Skeletal muscle tissue (tissue), 4 donors: Measurements from ENCODE around the gene AXL. TPM values are rescaled to one million over a fixed set of nuclear protein-coding genes. Genes with fewer than 3 reads are reported as not detected.
A peak's percentile ranks its signal among the peaks of the same experiment; 100 is the strongest.

ENCODE experiments used
- H3K27ac ChIP-seq: one replicate; pipeline ENCODE4 v1.7.0; 2013; ENCODE audit warnings: mild to moderate bottlenecking, low read depth, low read length, inconsistent platforms
- H3K27me3 ChIP-seq, 3 donors: one replicate each; pipeline ENCODE4 v1.7.0; 2013; ENCODE audit warnings: low read length in 3 of 3; ENCODE audit not compliant: control insufficient read depth in 3 of 3, insufficient read depth in 3 of 3
- H3K36me3 ChIP-seq, 3 donors: one replicate each; pipeline ENCODE4 v1.7.0; 2013; ENCODE audit warnings: low read length in 3 of 3; ENCODE audit not compliant: control insufficient read depth in 3 of 3, insufficient read depth in 3 of 3
- H3K4me1 ChIP-seq, 3 donors: one replicate each; pipeline ENCODE4 v1.7.0; 2013; ENCODE audit warnings: low read length in 3 of 3, mild to moderate bottlenecking in 3 of 3; ENCODE audit not compliant: control insufficient read depth in 3 of 3, insufficient read depth in 3 of 3
- H3K4me3 ChIP-seq, 3 donors: one replicate each; pipeline ENCODE4 v1.7.0; 2013; ENCODE audit warnings: low read length in 3 of 3
- H3K9ac ChIP-seq, 3 donors: one replicate each; pipeline ENCODE4 v1.7.0; 2013; ENCODE audit warnings: low read length in 3 of 3, mild to moderate bottlenecking in 3 of 3, moderate library complexity in 2 of 3, low read depth in 1 of 3
- H3K9me3 ChIP-seq, 3 donors: one replicate each; pipeline ENCODE4 v1.7.0; 2013; ENCODE audit warnings: low read length in 3 of 3; ENCODE audit not compliant: control insufficient read depth in 3 of 3
- total RNA-seq: library from RNA; depleted of rRNA; stranded (reverse); fragments of >200 nt; gene quantifications from one replicate; pipeline ENCODE4 v1.2.3, GENCODE V29; 2014
- donor health status: Osteomylitis.

AXL gene
- total RNA-seq, 1 donor from 2014 or later, result 35.0 TPM

GRCh38 chr19:41297628-41298347 lies 78.8 kb downstream of the AXL start:
- Histone ChIP-seq H3K4me1 (peaks cover 46 to 49% (median 46%) of the 10 kb centered on the region in 3 donors), H3K27me3 (no peaks in the 10 kb centered on the region), H3K9me3 (no peaks in the 10 kb centered on the region), H3K27ac (peak overlapping the region; percentile 87), H3K9ac (peak overlapping the region; percentile 1 to 59 (median 41)), H3K4me3 (peak overlapping the region in 2 of 3 donors; percentile 8 to 10), H3K36me3 (peaks cover 49 to 69% (median 65%) of the 10 kb centered on the region in 3 donors)

GRCh38 chr19:41298348-41298964 lies 79.4 kb downstream of the AXL start:
- H3K4me3 ChIP-seq, result peak overlapping the region in 2 of 3 donors; percentile 24 to 59
- H3K36me3 ChIP-seq, result peaks cover 49 to 68% (median 65%) of the 10 kb centered on the region in 3 donors
- H3K9me3 ChIP-seq, result no peaks in the 10 kb centered on the region
- peak overlapping the region; percentile 87 for H3K27ac ChIP-seq
- no peaks in the 10 kb centered on the region for H3K27me3 ChIP-seq
- peaks cover 46 to 49% (median 46%) of the 10 kb centered on the region in 3 donors for H3K4me1 ChIP-seq
- H3K9ac ChIP-seq, result peak overlapping the region; percentile 1 to 59 (median 41)

- Histone ChIP-seq H3K27me3 (no peaks in the 10 kb centered on the region), H3K36me3 (peaks cover 49 to 68% (median 65%) of the 10 kb centered on the region in 3 donors), H3K9me3 (no peaks in the 10 kb centered on the region), H3K27ac (peak overlapping the region; percentile 87), H3K9ac (peak overlapping the region; percentile 35 to 65 (median 44)), H3K4me1 (peaks cover 46 to 49% (median 46%) of the 10 kb centered on the region in 3 donors), H3K4me3 (peak overlapping the region in 2 of 3 donors; percentile 10 to 59)
Observed at GRCh38 chr19:41299046-41299754, 80.2 kb downstream of the AXL start.

- peaks cover 46 to 51% (median 49%) of the 10 kb centered on the region in 3 donors for H3K4me1 ChIP-seq
- peak overlapping the region; percentile 87 for H3K27ac ChIP-seq
- H3K9ac ChIP-seq, result peak overlapping the region; percentile 35 to 65 (median 44)
- peak overlapping the region in 1 of 3 donors; percentile 59 for H3K4me3 ChIP-seq
- peaks cover 49 to 68% (median 65%) of the 10 kb centered on the region in 3 donors for H3K36me3 ChIP-seq
- no peaks in the 10 kb centered on the region for H3K9me3 ChIP-seq
- no peaks in the 10 kb centered on the region for H3K27me3 ChIP-seq
Observed at GRCh38 chr19:41299755-41300089, 80.7 kb downstream of the AXL start.

- Histone ChIP-seq H3K9ac (peak overlapping the region; percentile 7 to 65 (median 8)), H3K4me3 (no peak overlapping the region), H3K27ac (peak overlapping the region; percentile 87), H3K36me3 (peaks cover 50 to 68% (median 65%) of the 10 kb centered on the region in 3 donors), H3K4me1 (peaks cover 46 to 53% (median 49%) of the 10 kb centered on the region in 3 donors), H3K27me3 (no peaks in the 10 kb centered on the region), H3K9me3 (no peaks in the 10 kb centered on the region)
Observed at GRCh38 chr19:41300555-41300954, 81.5 kb downstream of the AXL start.

GRCh38 chr19:41302624-41303351 lies 83.8 kb downstream of the AXL start:
- Histone ChIP-seq H3K9ac (no peak overlapping the region), H3K4me3 (no peak overlapping the region), H3K36me3 (peaks cover 47 to 64% (median 59%) of the 10 kb centered on the region in 3 donors), H3K27ac (no peak overlapping the region), H3K9me3 (no peaks in the 10 kb centered on the region), H3K4me1 (peaks cover 33 to 39% (median 38%) of the 10 kb centered on the region in 3 donors), H3K27me3 (no peaks in the 10 kb centered on the region)

- no peak overlapping the region for H3K9ac ChIP-seq
- H3K4me3 ChIP-seq, result no peak overlapping the region
- H3K9me3 ChIP-seq, result no peaks in the 10 kb centered on the region
- H3K4me1 ChIP-seq, result peaks cover 33 to 39% (median 37%) of the 10 kb centered on the region in 3 donors
- no peaks in the 10 kb centered on the region for H3K27me3 ChIP-seq
- H3K36me3 ChIP-seq, result peaks cover 51 to 62% (median 59%) of the 10 kb centered on the region in 3 donors
- H3K27ac ChIP-seq, result no peak overlapping the region
Observed at GRCh38 chr19:41303954-41304353, 84.9 kb downstream of the AXL start.

GRCh38 chr19:41304706-41305483 lies 85.9 kb downstream of the AXL start:
- H3K27ac ChIP-seq, result no peak overlapping the region
- H3K27me3 ChIP-seq, result no peaks in the 10 kb centered on the region
- no peaks in the 10 kb centered on the region for H3K9me3 ChIP-seq
- no peak overlapping the region for H3K9ac ChIP-seq
- peaks cover 29 to 35% (median 34%) of the 10 kb centered on the region in 3 donors for H3K4me1 ChIP-seq
- H3K4me3 ChIP-seq, result no peak overlapping the region
- peaks cover 51 to 62% (median 59%) of the 10 kb centered on the region in 3 donors for H3K36me3 ChIP-seq
